ENCODE measurements around the gene PDIA5.
"Not testable (repeated sequence)": the region's sequence is repeated elsewhere in the genome, so short reads cannot be mapped to it uniquely, and the experiment has no call there.

Gene PDIA5

GRCh38 chr3:123094516-123095313 lies 27.9 kb downstream of the PDIA5 start:
- DNase-seq: no peak

GRCh38 chr3:123096126-123096525 lies 29.3 kb downstream of the PDIA5 start:
- DNase-seq: no peak

- DNase-seq: no peak
Observed at GRCh38 chr3:123096731-123097130, 29.9 kb downstream of the PDIA5 start.

GRCh38 chr3:123098426-123099330 lies 31.9 kb downstream of the PDIA5 start:
- DNase-seq: no peak

GRCh38 chr3:123099331-123100192 lies 32.7 kb downstream of the PDIA5 start:
- no peak for DNase-seq

GRCh38 chr3:123100193-123100776 lies 33.5 kb downstream of the PDIA5 start:
- no peak for DNase-seq

GRCh38 chr3:123102249-123102648 lies 35.4 kb downstream of the PDIA5 start:
- DNase-seq: no peak

GRCh38 chr3:123102826-123103225 lies 36.0 kb downstream of the PDIA5 start:
- DNase-seq: no peak

GRCh38 chr3:123104550-123104949 lies 37.7 kb downstream of the PDIA5 start:
- no peak for DNase-seq

- DNase-seq: no peak
Observed at GRCh38 chr3:123105201-123106189, 38.7 kb downstream of the PDIA5 start.

- no peak for DNase-seq
Observed at GRCh38 chr3:123110282-123110975, 43.6 kb downstream of the PDIA5 start.

GRCh38 chr3:123110976-123111615 lies 44.3 kb downstream of the PDIA5 start:
- DNase-seq: no peak

GRCh38 chr3:123111640-123112039 lies 44.8 kb downstream of the PDIA5 start:
- DNase-seq: no peak

GRCh38 chr3:123112232-123112631 lies 45.4 kb downstream of the PDIA5 start:
- DNase-seq: no peak

GRCh38 chr3:123112656-123113055 lies 45.8 kb downstream of the PDIA5 start:
- DNase-seq: not testable (repeated sequence)

GRCh38 chr3:123113889-123114450 lies 47.1 kb downstream of the PDIA5 start:
- no peak for DNase-seq

- no peak for DNase-seq
Observed at GRCh38 chr3:123116116-123116515, 49.3 kb downstream of the PDIA5 start.

- no peak for DNase-seq
Observed at GRCh38 chr3:123119388-123119787, 52.6 kb downstream of the PDIA5 start.

GRCh38 chr3:123119802-123120201 lies 53.0 kb downstream of the PDIA5 start:
- DNase-seq: no peak

GRCh38 chr3:123120573-123120972 lies 53.7 kb downstream of the PDIA5 start:
- DNase-seq: no peak
